OCI-LY7 (cell line): Measurements from ENCODE around the gene CACNA2D1.

ENCODE experiments used
- CTCF ChIP-seq: fragments of 200-600 bp; sonication (generic); conservative IDR thresholded peaks from 2 replicates; pipeline ENCODE4 v1.5.1; 2014; ENCODE audit warnings: mild to moderate bottlenecking, antibody characterized with exemption, low read length, moderate library complexity, mixed read lengths
- EZH2phosphoT487 ChIP-seq: fragments of 200-600 bp; sonication (generic); IDR thresholded peaks from 2 replicates; pipeline ENCODE4 v1.6.1; 2018; ENCODE audit warnings: low read depth, borderline replicate concordance, mild to moderate bottlenecking, mixed run types, antibody characterized with exemption, low read length, moderate library complexity, mixed read lengths

GRCh38 chr7:82244947-82245517, 198.5 kb downstream of the CACNA2D1 start:
- no peak for TF ChIP-seq CTCF
- TF ChIP-seq EZH2phosphoT487: no peak
